Measurements from ENCODE around the gene FAM216B. TPM values are rescaled to one million over a fixed set of nuclear protein-coding genes. Genes with fewer than 3 reads are reported as not detected.

FAM216B gene
- total and polyA plus RNA-seq, 9 of the 15 experiments (the other 6 are each of a cell fraction or from before 2014, with no cell fraction given): not detected

DNA sequence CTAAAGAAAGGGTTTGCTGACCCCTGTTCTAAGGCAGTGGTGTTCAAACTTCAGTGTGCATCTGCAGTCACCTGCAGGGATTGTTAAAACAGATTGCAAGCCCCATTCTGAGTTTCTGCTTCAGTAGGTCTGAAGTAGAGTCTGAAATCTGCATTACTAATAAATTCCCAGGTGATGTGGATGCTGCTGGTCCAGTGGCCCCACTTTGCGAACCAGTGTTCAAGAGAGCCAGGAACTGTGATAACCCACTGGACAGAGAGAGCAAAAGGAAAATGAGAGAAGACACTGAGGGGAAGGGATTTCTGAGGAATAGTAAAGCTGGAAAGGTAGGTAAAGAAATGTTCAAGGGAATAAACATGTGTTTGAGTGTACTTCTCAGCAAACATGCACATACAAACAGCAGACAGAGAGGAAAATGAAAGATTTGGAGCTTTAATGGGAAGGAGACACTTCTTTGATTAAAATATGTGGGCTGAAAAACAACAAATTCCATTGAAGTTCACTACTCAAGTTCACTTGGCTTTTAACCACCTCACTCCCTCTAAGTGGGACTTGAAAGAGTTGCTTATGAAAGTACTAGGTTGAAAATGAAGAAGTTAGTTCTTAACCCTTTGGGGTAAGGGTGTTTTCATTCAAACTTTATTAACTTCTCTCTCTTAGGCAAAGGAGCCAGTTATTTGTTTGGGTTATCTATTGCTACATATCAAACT is 26.4 kb upstream of the FAM216B start:
- Histone ChIP-seq H3K4me3 (no peak overlapping the region), H3K9me3 (replicated peaks; ENCODE audit: control insufficient read depth, insufficient read depth, low read depth, low read length) (no peaks in the 10 kb centered on the region), H3K9ac (ENCODE audit: insufficient read depth in 1 of 2, low read depth in 2 of 2, low read length in 2 of 2) (no peak overlapping the region), H2AFZ (ENCODE audit: low read depth, low read length) (no peak overlapping the region), H3K79me2 (ENCODE audit: control insufficient read depth, insufficient read depth, low read length) (no peaks in the 10 kb centered on the region), H3K4me2 (ENCODE audit: insufficient read depth, low read length) (no peak overlapping the region), H3K36me3 (ENCODE audit: control insufficient read depth, insufficient read depth, low read length) (no peaks in the 10 kb centered on the region), H3K4me1 (replicated peaks in 1 of 2; ENCODE audit: control insufficient read depth in 2 of 2, insufficient read depth in 2 of 2, low read length in 2 of 2) (no peaks in the 10 kb centered on the region), H3K27me3 (ENCODE audit: control insufficient read depth in 2 of 2, insufficient read depth in 2 of 2, low read length in 2 of 2) (no peaks in the 10 kb centered on the region), H3K27ac (ENCODE audit: extremely low read depth, low read depth, low read length) (no peak overlapping the region), H3K9me1 (ENCODE audit: control insufficient read depth, insufficient read depth, low read length) (no peaks in the 10 kb centered on the region), H4K20me1 (replicated peaks; ENCODE audit: control insufficient read depth, insufficient read depth, low read length) (no peaks in the 10 kb centered on the region)
- intact Hi-C loops (cut with micrococcal nuclease) (no loop called here), in situ Hi-C loops (cut with MboI) (no loop called here)
- CTCF ChIA-PET (ENCODE audit: low intra/inter-chr PET ratio): no interaction called here
- 0% methylated on average over 1 of the region's 1 CpG for WGBS (ENCODE audit: insufficient coverage, low coverage, missing lambda C conversion rate)
- POLR2A ChIA-PET: no interaction called here
- ATAC-seq: no peak
- no peak for DNase-seq (ENCODE audit: extremely low read depth in 1 of 4, low spot score in 3 of 4)
- BruUV-seq (replicated peaks): no TSS peak
- FAIRE-seq: no peak
- TF ChIP-seq, protein P1, sequence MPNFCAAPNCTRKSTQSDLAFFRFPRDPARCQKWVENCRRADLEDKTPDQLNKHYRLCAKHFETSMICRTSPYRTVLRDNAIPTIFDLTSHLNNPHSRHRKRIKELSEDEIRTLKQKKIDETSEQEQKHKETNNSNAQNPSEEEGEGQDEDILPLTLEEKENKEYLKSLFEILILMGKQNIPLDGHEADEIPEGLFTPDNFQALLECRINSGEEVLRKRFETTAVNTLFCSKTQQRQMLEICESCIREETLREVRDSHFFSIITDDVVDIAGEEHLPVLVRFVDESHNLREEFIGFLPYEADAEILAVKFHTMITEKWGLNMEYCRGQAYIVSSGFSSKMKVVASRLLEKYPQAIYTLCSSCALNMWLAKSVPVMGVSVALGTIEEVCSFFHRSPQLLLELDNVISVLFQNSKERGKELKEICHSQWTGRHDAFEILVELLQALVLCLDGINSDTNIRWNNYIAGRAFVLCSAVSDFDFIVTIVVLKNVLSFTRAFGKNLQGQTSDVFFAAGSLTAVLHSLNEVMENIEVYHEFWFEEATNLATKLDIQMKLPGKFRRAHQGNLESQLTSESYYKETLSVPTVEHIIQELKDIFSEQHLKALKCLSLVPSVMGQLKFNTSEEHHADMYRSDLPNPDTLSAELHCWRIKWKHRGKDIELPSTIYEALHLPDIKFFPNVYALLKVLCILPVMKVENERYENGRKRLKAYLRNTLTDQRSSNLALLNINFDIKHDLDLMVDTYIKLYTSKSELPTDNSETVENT (CRISPR knock-in tag; IDR thresholded peaks at IDR 0.05): no peak
- TF ChIP-seq TOE1 (IDR thresholded peaks at IDR 0.05; ENCODE audit: borderline replicate concordance) (no peak), TOE1 (CRISPR knock-in tag; IDR thresholded peaks at IDR 0.05; ENCODE audit: borderline replicate concordance, low read depth) (no peak), SMARCA4 (IDR thresholded peaks at IDR 0.05) (no peak), EGR1 (conservative IDR thresholded peaks at IDR 0.05) (no peak), HLTF (IDR thresholded peaks at IDR 0.05) (no peak), STAT5A (IDR thresholded peaks at IDR 0.05; ENCODE audit: borderline replicate concordance, low read length) (no peak), ZSCAN29 (IDR thresholded peaks at IDR 0.05) (no peak)
- TF ChIP-seq, protein P2, sequence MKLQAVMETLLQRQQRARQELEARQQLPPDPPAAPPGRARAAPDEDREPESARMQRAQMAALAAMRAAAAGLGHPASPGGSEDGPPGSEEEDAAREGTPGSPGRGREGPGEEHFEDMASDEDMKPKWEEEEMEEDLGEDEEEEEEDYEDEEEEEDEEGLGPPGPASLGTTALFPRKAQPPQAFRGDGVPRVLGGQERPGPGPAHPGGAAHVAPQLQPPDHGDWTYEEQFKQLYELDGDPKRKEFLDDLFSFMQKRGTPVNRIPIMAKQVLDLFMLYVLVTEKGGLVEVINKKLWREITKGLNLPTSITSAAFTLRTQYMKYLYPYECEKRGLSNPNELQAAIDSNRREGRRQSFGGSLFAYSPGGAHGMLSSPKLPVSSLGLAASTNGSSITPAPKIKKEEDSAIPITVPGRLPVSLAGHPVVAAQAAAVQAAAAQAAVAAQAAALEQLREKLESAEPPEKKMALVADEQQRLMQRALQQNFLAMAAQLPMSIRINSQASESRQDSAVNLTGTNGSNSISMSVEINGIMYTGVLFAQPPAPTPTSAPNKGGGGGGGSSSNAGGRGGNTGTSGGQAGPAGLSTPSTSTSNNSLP (IDR thresholded peaks at IDR 0.05; ENCODE audit: borderline replicate concordance, low read depth, low read length): no peak

All from K562 (cell line).